ENCODE data around the gene SPOP. TPM values are rescaled to one million over a fixed set of nuclear protein-coding genes. Genes with fewer than 3 reads are reported as not detected.

SPOP gene
- total RNA-seq, 1 donor from 2014 or later = 63.9 TPM

DNA sequence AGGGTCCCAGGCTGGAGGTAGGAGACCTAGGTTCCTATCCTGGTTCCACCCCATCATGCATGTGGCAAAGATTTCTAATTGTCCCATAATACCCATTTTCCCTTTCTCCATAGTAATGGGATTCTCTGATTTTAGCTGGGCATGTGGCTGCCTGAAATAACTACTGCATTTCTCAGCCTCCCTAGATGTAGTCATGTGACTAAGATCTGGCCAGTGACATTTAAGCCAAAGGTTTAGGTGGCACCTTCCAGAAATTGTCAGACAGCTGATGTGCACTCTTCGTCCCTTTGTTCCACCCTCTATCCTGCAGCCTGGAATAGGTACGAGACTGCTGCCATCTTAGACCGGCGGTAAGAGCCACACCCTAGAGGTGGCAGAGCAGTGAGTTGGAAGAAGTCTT lies 94.0 kb downstream of the SPOP start:
- DNase-seq (ENCODE audit: extremely low spot score, unreplicated experiment) = no peak
- H3K27ac Mint-ChIP-seq (ENCODE audit: unreplicated experiment) = no peak overlapping the region
- H3K9me3 Mint-ChIP-seq (ENCODE audit: unreplicated experiment) = no peaks in the 10 kb centered on the region
- H3K36me3 Mint-ChIP-seq (ENCODE audit: unreplicated experiment) = no peaks in the 10 kb centered on the region
- no peak overlapping the region for H3K4me3 Mint-ChIP-seq (ENCODE audit: unreplicated experiment)
- peaks cover 12% of the 10 kb centered on the region for H3K4me1 Mint-ChIP-seq (ENCODE audit: unreplicated experiment)
- H3K27me3 Mint-ChIP-seq (ENCODE audit: unreplicated experiment) = no peaks in the 10 kb centered on the region
- no peak for TF ChIP-seq CTCF (IDR thresholded peaks at IDR 0.05)

DNA sequence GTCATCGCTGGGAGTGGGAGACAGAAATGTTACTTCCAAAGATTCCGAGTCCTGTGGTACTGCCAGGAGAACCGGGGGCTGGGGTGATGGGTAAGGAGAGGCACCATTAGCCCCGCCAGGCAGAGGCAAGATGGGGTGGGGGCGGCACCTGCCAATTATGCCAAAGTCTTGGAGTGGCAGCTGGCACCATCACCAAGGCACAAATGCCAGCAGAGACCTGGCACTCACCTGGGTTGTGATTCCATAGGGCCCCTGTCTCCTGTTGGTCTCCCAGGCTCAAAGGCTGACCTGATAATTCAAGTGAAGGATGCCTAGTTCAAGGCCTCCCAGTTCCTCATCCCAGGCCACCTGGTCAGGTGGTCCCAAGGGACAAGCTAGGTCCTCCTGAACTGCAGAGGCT lies 94.7 kb downstream of the SPOP start:
- no peak overlapping the region for H3K27ac Mint-ChIP-seq (ENCODE audit: unreplicated experiment)

DNA sequence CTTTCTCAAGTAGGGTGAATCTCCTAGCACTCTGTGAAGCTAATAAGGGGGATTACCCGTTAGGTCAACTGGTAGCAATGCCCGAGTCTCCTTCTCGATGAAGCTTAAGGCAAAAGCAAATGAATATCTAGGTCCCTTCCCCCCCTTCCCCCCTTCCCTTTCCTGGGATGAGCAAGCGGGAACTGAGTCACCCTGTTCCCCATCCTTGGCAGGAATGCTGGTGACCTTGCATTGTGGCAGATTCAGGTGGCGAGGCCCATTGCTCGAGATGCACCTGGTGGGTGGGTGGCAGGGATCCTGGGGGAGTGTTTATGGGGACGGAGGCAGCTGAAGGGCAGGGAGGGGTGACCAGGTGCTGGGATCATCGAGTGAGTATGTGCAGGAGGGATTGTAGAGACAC lies 95.1 kb downstream of the SPOP start:
- Mint-ChIP-seq H3K36me3 (ENCODE audit: unreplicated experiment) (no peaks in the 10 kb centered on the region), H3K27ac (ENCODE audit: unreplicated experiment) (no peak overlapping the region), H3K9me3 (ENCODE audit: unreplicated experiment) (no peaks in the 10 kb centered on the region), H3K4me3 (ENCODE audit: unreplicated experiment) (no peak overlapping the region), H3K4me1 (ENCODE audit: unreplicated experiment) (peaks cover 6% of the 10 kb centered on the region), H3K27me3 (ENCODE audit: unreplicated experiment) (no peaks in the 10 kb centered on the region)
- TF ChIP-seq CTCF (IDR thresholded peaks at IDR 0.05) = no peak
- DNase-seq (ENCODE audit: extremely low spot score, unreplicated experiment) = no peak

More for the DNA sequence above, 94.7 kb downstream of the SPOP start:
- Mint-ChIP-seq H3K4me1 (ENCODE audit: unreplicated experiment) (peaks cover 6% of the 10 kb centered on the region), H3K4me3 (ENCODE audit: unreplicated experiment) (no peak overlapping the region), H3K36me3 (ENCODE audit: unreplicated experiment) (no peaks in the 10 kb centered on the region), H3K27me3 (ENCODE audit: unreplicated experiment) (no peaks in the 10 kb centered on the region), H3K9me3 (ENCODE audit: unreplicated experiment) (no peaks in the 10 kb centered on the region)
- DNase-seq (ENCODE audit: extremely low spot score, unreplicated experiment) = no peak
- no peak for TF ChIP-seq CTCF (IDR thresholded peaks at IDR 0.05)

DNA sequence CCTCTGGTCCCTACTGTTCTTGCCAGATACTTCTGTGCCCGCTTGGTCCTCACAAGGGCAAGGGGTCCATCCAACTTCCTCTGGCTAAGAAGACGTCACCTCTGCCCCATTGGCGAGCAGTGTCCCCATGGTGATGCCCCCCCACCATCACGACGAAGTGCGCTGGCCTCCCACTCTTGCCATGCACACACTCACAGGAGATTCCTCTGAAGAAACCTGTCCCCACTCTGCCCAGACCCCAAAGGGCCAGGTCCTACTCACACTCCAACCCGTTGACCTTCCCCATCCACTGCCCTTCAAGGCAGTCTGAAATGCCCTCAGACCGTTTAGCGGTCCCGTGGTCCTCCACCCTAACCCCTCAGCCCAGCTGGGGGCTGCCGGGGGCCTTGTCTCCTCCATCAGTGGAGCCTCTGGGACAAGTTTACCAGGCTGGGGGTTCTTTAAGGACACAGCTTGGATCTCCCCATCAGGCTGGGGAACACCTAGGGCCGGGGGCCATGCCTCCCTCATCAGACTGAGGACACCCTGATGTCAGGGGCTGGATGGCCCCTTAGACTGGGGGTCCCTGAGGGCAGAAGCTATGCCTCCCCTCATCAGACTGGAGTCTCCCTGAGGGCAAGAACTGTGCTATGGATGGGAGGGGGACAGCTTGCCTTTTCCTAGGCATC lies 95.7 kb downstream of the SPOP start:
- Mint-ChIP-seq H3K27ac (ENCODE audit: unreplicated experiment) (no peak overlapping the region), H3K36me3 (ENCODE audit: unreplicated experiment) (no peaks in the 10 kb centered on the region), H3K4me3 (ENCODE audit: unreplicated experiment) (no peak overlapping the region), H3K27me3 (ENCODE audit: unreplicated experiment) (no peaks in the 10 kb centered on the region), H3K9me3 (ENCODE audit: unreplicated experiment) (no peaks in the 10 kb centered on the region), H3K4me1 (ENCODE audit: unreplicated experiment) (peaks cover 6% of the 10 kb centered on the region)
- no peak for DNase-seq (ENCODE audit: extremely low spot score, unreplicated experiment)
- no peak for TF ChIP-seq CTCF (IDR thresholded peaks at IDR 0.05)

DNA sequence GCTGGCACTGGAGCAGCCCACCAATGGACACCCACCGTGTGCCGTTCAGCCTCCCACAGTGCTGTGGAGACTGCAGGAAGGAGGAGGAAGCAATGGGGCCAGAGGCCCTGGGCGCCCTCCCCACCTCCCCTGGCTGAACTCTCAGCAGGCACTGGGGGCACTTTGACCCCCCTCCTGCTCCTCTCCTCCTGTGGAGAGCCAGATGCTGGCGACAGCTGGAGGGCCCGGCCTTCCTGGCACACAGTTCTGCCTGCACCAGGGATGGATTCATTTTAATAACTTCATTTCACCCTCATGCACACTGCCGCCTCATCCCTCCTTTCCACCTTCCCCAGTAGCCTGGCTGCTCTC lies 96.3 kb downstream of the SPOP start:
- no peaks in the 10 kb centered on the region for H3K36me3 Mint-ChIP-seq (ENCODE audit: unreplicated experiment)
- no peak overlapping the region for H3K4me3 Mint-ChIP-seq (ENCODE audit: unreplicated experiment)
- no peak overlapping the region for H3K27ac Mint-ChIP-seq (ENCODE audit: unreplicated experiment)
- H3K27me3 Mint-ChIP-seq (ENCODE audit: unreplicated experiment) = no peaks in the 10 kb centered on the region
- no peaks in the 10 kb centered on the region for H3K9me3 Mint-ChIP-seq (ENCODE audit: unreplicated experiment)
- H3K4me1 Mint-ChIP-seq (ENCODE audit: unreplicated experiment) = peaks cover 11% of the 10 kb centered on the region
- no peak for TF ChIP-seq CTCF (IDR thresholded peaks at IDR 0.05)
- DNase-seq (ENCODE audit: extremely low spot score, unreplicated experiment) = no peak

Measured in osteocyte (in vitro differentiated cells).